Skeletal muscle satellite cell (primary cell): Measurements from ENCODE around the gene CDH12.

Experiments
- H3K27me3 ChIP-seq: 2 replicates; pipeline ENCODE4 v1.7.0; 2013; ENCODE audit warnings: low read length; ENCODE audit not compliant: control insufficient read depth, insufficient read depth
- H3K36me3 ChIP-seq: 2 replicates; pipeline ENCODE4 v1.7.0; 2013; ENCODE audit warnings: mild to moderate bottlenecking, control low read depth, low read length; ENCODE audit not compliant: insufficient read depth
- H3K4me1 ChIP-seq: 2 replicates; pipeline ENCODE4 v1.7.0; 2013; ENCODE audit warnings: low read length; ENCODE audit not compliant: control insufficient read depth, insufficient read depth
- H3K4me2 ChIP-seq: 2 replicates; pipeline ENCODE4 v1.7.0; 2013; ENCODE audit warnings: mild to moderate bottlenecking, low read length
- H3K4me3 ChIP-seq: 2 replicates; pipeline ENCODE4 v1.7.0; 2013; ENCODE audit warnings: low read length
- H3K9ac ChIP-seq: 2 replicates; pipeline ENCODE4 v1.7.0; 2013; ENCODE audit warnings: mild to moderate bottlenecking, low read depth, low read length, moderate library complexity
- H3K9me3 ChIP-seq: replicated peaks from 2 replicates; pipeline ENCODE4 v1.7.0; 2013; ENCODE audit warnings: mild to moderate bottlenecking, control low read depth, low read length

The CDH12 gene

DNA sequence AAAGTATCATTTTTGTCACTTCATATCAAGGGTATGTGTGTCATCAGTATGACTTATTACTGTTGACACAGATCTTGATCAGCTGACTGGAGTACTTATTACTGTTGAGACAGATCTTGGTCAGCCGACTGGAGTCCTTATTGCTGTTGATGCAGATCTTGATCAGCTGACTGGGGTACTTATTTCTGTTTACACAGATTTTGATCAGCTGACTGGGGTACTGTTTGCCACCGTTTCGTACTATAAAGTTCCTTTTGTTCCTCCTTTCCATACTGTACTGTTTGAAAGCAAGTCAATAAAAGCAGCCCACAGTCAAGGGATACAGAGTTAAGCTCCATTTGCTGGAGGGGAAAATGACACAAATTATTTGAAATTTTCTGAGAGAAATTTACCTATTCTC lies 347.3 kb downstream of the CDH12 start:
- Histone ChIP-seq H3K36me3 (no peaks in the 10 kb centered on the region), H3K9ac (no peak overlapping the region), H3K9me3 (no peaks in the 10 kb centered on the region), H3K4me2 (no peak overlapping the region), H3K4me1 (no peaks in the 10 kb centered on the region), H3K27me3 (no peaks in the 10 kb centered on the region), H3K4me3 (no peak overlapping the region)

DNA sequence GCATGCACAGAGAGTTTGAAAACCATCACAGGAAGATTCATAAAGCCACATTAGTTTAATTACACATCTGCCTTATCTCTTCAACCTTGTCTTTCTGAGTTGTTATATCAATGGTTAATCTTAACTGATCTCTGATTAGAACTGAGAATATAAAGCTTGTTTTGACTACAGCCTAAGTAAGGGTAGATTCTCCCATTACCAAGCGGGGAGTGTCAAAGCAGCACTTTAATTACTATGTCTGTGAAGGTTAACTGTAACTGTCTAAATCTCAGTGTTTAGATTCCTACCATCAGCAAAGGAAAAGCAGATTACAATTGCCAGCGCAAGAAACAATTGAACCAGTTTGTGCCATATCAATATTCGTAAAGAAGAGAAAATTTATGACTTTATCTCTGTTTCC lies 348.7 kb downstream of the CDH12 start:
- Histone ChIP-seq H3K4me3 (no peak overlapping the region), H3K9me3 (no peaks in the 10 kb centered on the region), H3K27me3 (no peaks in the 10 kb centered on the region), H3K36me3 (no peaks in the 10 kb centered on the region), H3K4me2 (no peak overlapping the region), H3K4me1 (no peaks in the 10 kb centered on the region), H3K9ac (no peak overlapping the region)

DNA sequence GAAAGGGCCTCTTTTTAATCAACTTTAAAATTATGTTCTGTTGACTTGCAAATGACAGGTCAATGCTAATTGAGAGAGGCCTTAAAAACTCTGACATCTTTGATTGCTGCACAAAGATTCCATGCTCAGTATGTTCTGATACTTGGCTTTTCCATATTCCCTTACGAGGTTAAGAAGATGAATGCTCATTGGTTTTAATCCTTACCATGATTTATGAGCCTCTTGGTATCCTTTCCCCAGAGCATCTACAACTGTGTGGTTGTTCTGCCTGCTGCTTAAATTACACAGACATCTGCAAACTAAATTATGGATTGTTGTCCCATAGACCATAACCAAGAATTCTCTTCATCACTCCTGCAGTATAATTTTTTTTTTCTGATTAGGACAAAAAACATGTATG lies 352.6 kb downstream of the CDH12 start:
- Histone ChIP-seq H3K27me3 (no peaks in the 10 kb centered on the region), H3K9me3 (no peaks in the 10 kb centered on the region), H3K4me3 (no peak overlapping the region), H3K36me3 (no peaks in the 10 kb centered on the region), H3K4me2 (no peak overlapping the region), H3K4me1 (no peaks in the 10 kb centered on the region), H3K9ac (no peak overlapping the region)

DNA sequence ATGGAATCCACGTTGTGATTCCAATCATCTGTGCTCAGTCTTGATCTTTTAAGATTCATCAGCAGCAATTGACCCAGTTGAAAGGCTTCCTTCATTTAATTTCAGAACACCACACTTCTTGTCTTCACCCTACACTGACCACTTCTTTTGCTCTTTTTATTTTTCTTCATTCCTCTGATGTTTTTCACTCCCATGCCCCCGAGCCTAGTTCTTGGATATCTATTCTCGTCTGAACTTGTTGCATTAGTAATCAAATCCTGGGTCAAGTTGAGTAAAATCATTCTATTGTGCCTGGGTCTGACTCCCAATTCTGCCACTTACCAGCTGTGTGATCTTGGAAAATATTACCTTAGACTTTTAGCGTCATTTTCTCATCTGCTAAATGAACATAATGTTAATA lies 356.5 kb downstream of the CDH12 start:
- no peaks in the 10 kb centered on the region for H3K27me3 ChIP-seq
- H3K9me3 ChIP-seq, result peaks cover 5% of the 10 kb centered on the region
- no peaks in the 10 kb centered on the region for H3K36me3 ChIP-seq
- H3K4me2 ChIP-seq, result no peak overlapping the region
- no peak overlapping the region for H3K9ac ChIP-seq
- H3K4me1 ChIP-seq, result no peaks in the 10 kb centered on the region
- no peak overlapping the region for H3K4me3 ChIP-seq

DNA sequence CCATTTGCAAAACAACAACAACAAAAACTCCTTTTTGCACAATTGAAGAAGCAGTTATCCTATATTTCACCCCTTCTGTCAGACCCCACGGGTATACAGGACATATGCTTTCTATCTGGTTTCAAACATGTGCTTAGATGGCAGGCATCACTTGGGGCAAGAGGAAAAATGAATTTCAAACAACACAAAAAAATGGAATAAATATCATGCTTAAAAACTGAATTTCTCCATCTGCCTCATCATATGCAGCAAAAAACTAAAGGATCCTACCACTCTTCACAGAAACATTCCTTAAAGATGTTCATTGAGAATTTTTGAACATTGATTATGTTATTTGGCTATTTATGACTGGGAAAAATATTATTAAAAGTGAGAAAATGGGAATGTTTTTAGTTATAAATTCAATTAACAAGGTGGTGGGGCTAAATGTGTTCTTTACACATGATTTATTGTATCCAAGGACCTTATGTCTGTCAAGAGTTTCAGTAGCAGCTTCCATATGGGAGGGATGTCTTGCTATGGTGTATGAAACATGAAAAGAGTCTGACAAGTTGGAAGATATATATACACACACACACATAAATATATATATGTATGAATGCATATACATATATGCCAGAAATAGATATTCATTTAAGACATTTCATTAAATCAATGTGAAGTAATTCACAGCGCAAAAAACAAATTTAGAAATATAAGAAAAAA lies 358.0 kb downstream of the CDH12 start:
- H3K4me1 ChIP-seq, result no peaks in the 10 kb centered on the region
- no peaks in the 10 kb centered on the region for H3K36me3 ChIP-seq
- no peak overlapping the region for H3K4me2 ChIP-seq
- no peaks in the 10 kb centered on the region for H3K27me3 ChIP-seq
- no peak overlapping the region for H3K9ac ChIP-seq
- peaks cover 5% of the 10 kb centered on the region for H3K9me3 ChIP-seq
- no peak overlapping the region for H3K4me3 ChIP-seq

DNA sequence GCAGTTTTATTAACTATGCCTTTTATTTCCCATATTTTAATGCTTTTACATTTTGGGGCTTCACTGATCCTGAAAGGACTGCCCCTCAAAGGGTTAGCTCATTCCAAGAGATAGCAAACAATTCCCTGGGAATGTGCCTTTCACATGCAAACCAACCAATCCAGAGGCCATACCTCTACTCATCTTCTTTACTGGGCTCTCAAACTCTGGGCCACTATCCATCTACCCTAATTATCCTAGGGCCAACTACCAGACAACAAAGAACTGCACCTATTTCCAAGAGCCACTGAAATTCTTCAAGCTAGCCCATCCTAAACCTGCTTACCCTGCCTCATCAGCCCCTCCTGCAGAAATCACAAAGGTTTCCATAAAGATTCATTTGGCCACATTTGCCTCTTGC lies 364.7 kb downstream of the CDH12 start:
- H3K36me3 ChIP-seq, result no peaks in the 10 kb centered on the region
- H3K9ac ChIP-seq, result no peak overlapping the region
- peaks cover 5% of the 10 kb centered on the region for H3K9me3 ChIP-seq
- H3K4me1 ChIP-seq, result no peaks in the 10 kb centered on the region
- H3K4me3 ChIP-seq, result no peak overlapping the region
- no peak overlapping the region for H3K4me2 ChIP-seq
- no peaks in the 10 kb centered on the region for H3K27me3 ChIP-seq

DNA sequence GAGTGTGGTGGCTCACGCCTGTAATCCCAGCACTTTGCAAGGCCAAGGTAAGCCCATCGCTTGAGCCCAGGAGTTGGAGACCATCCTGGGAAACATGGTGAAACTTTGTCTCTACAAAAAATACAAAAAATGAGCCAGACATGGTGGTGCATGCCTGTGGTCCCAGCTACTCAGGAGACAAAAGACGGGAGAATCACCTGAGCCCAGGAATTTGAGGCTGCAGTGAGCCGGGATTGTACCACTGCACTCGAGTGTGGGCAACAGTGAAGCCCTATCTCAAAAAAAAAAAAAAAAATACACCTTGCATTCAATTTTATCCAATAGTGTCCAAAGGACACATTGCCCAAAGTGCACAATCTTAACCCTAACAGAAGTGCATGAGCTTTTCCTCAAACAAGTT lies 372.8 kb downstream of the CDH12 start:
- Histone ChIP-seq H3K27me3 (no peaks in the 10 kb centered on the region), H3K36me3 (no peaks in the 10 kb centered on the region), H3K9ac (no peak overlapping the region), H3K4me1 (no peaks in the 10 kb centered on the region), H3K4me2 (no peak overlapping the region), H3K4me3 (no peak overlapping the region), H3K9me3 (no peaks in the 10 kb centered on the region)

DNA sequence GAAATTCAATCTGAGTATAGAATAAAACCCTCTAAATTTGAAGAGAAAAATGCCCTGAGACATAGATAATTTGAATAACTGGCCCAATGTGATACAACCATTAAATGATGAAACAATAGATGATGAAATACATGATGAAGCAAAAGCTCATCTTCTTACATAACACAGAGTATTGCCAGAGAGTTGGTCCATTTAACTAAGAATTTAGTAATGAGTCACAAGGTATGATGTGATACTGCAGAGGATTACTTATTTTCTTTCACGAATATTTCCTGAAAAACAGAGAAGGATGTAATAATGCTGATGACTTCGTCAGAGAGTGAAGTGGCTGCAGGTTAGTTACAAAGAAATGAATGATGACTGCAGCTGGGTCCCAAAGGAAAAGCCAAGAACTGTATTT lies 379.3 kb downstream of the CDH12 start:
- Histone ChIP-seq H3K4me3 (no peak overlapping the region), H3K9me3 (no peaks in the 10 kb centered on the region), H3K4me1 (no peaks in the 10 kb centered on the region), H3K27me3 (no peaks in the 10 kb centered on the region), H3K4me2 (no peak overlapping the region), H3K9ac (no peak overlapping the region), H3K36me3 (no peaks in the 10 kb centered on the region)

DNA sequence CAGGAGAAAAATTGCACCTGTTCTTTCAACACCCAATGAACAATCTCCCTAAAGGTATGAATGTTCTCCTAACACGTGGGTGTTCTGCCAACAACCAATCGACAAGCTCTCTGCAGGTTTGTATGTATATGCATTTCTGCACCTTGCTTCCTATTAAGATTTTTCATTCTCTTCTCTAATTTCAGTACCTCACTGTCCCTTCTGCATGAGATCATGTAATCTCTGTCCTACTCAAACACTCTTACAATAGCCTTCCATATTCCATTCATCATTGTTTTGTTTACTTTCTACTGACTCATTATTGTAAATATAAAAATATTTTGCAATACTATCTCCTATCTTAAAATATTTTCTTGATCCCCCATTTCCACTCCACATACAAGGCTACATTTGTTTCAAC lies 382.0 kb downstream of the CDH12 start:
- H3K4me3 ChIP-seq, result no peak overlapping the region
- H3K4me1 ChIP-seq, result no peaks in the 10 kb centered on the region
- H3K36me3 ChIP-seq, result no peaks in the 10 kb centered on the region
- H3K9me3 ChIP-seq, result no peaks in the 10 kb centered on the region
- no peaks in the 10 kb centered on the region for H3K27me3 ChIP-seq
- H3K9ac ChIP-seq, result no peak overlapping the region
- no peak overlapping the region for H3K4me2 ChIP-seq

DNA sequence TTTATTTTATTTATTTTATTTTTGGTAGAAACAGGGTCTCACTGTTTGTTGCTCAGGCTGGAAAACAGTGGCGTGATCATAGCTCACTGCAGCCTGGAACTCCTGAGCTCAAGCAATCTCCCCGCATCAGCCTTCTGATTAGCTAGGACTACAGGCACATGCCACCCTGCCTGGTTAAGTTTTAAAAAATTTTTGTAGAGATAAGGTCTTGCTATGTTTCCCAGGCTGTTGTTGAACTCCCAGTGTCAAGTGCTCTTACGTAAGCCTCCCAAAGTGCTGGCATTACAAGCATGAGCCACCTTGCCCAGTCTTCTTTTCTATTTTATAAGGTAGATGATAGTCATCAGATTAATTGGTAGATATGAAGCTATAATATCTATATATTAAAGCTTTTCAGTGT lies 382.7 kb downstream of the CDH12 start:
- Histone ChIP-seq H3K36me3 (no peaks in the 10 kb centered on the region), H3K9me3 (no peaks in the 10 kb centered on the region), H3K4me3 (no peak overlapping the region), H3K4me2 (no peak overlapping the region), H3K4me1 (no peaks in the 10 kb centered on the region), H3K9ac (no peak overlapping the region), H3K27me3 (no peaks in the 10 kb centered on the region)

DNA sequence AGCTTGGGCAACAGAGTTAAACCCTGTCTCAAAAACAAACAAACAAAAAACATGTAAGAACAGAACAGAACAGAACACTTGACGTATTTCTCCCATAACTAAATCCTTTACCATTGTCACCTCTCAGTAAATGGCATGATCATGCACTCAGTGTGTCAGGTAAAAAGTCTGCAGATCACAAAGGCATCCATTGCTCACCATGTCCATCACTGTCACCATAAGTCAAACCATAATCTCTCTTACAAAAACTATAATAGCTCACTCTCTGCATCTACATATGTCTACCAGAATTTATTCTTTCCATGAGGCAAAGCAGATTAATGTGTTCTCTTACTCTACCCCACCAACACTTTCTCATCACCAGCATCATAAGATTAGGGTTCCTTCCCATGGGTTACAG lies 387.5 kb downstream of the CDH12 start:
- Histone ChIP-seq H3K4me2 (no peak overlapping the region), H3K27me3 (no peaks in the 10 kb centered on the region)

DNA sequence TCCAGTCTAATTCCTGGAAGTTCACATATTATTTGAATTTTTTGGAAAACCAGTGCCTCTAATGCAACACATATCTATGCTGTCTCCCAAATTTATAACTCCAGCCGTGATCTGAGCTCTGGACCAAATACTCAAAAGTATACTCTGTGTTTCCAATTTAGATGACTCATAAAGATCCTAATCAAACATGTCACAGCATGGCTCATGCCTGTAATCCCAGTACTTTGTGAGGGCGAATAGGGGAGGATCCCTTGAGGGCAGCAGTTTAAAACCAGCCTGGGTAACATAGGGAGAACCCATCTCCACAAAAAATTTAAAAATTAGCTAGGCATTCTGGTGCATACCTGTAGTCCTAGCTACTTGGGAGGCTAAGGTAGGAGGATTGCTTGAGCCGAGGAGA lies 388.0 kb downstream of the CDH12 start:
- no peaks in the 10 kb centered on the region for H3K36me3 ChIP-seq
- no peaks in the 10 kb centered on the region for H3K27me3 ChIP-seq
- no peak overlapping the region for H3K9ac ChIP-seq
- no peak overlapping the region for H3K4me3 ChIP-seq
- no peak overlapping the region for H3K4me2 ChIP-seq
- H3K9me3 ChIP-seq, result no peaks in the 10 kb centered on the region
- H3K4me1 ChIP-seq, result no peaks in the 10 kb centered on the region

More for the DNA sequence above, 387.5 kb downstream of the CDH12 start:
- Histone ChIP-seq H3K36me3 (no peaks in the 10 kb centered on the region), H3K4me1 (no peaks in the 10 kb centered on the region), H3K9me3 (no peaks in the 10 kb centered on the region), H3K4me3 (no peak overlapping the region), H3K9ac (no peak overlapping the region)
